ENCODE data around the gene KIF26A.

DNA sequence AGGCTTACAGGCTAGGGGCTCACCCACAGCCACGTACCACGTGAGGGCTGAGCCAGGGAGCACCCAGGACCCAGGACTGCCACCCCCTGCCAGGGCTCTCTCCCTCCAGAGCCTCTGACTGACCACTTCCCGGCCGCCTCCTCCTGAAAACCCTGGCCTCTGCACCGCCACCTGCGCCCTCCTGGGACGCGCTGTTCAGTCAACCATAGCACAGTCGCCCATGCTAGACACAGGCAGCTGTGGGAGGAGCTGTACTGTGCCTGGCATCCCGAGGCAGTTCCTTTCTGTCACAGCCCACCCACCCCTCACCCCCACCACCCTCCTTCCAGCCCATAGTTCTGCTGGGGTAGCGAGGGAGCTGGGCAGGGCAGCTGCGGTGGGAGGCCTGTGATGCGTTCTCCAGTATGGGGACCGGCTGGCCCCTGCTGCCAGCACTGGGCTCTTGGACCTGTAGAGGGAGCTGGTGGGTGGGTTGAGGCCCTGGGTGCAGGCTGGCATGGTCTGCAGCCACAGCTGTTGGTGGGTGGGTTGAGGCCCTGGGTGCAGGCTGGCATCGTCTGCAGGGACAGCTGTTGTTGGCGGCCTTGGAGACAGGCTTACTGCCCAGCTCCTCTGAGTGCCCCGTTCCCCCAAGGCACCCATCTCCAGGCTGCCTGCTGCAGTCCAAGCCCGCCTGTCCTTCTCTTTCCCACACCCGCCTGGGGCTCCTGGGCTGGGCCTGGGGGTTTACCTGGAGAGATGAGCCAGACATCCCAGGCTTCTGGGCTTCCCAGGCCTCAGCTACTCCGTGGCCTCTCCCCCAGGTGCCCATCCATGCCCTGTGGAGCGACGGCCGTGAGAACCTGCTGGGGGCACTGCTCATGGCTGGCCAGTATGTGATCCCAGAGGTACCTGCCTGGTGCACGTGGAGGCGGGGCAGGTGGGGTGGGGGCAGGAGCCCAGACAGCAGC, 41.4 kb upstream of the KIF26A start:
- TF ChIP-seq CTCF (IDR thresholded peaks at IDR 0.05) (no peak), POLR2A (IDR thresholded peaks at IDR 0.05) (no peak)

Measured in lower leg skin (tissue), 3 donors.